GM21447 (cell line): ENCODE measurements around the gene MRPL3.

Experiments
- ATAC-seq: cut with Tn5 transposase; IDR thresholded peaks from one replicate; pipeline ENCODE4 v1.9.1; 2021; ENCODE audit not compliant: unreplicated experiment

The MRPL3 gene

GRCh38 chr3:131502530-131503319, at the start of gene MRPL3:
MRPL3 (minus strand) TSS chr3:131502971; CDS start chr3:131502821, 150 bp downstream.
- ATAC-seq: peak; percentile 97

- ATAC-seq: no peak
These were observed 49.0 kb upstream of the MRPL3 start for GRCh38 chr3:131551761-131552160.

DNA sequence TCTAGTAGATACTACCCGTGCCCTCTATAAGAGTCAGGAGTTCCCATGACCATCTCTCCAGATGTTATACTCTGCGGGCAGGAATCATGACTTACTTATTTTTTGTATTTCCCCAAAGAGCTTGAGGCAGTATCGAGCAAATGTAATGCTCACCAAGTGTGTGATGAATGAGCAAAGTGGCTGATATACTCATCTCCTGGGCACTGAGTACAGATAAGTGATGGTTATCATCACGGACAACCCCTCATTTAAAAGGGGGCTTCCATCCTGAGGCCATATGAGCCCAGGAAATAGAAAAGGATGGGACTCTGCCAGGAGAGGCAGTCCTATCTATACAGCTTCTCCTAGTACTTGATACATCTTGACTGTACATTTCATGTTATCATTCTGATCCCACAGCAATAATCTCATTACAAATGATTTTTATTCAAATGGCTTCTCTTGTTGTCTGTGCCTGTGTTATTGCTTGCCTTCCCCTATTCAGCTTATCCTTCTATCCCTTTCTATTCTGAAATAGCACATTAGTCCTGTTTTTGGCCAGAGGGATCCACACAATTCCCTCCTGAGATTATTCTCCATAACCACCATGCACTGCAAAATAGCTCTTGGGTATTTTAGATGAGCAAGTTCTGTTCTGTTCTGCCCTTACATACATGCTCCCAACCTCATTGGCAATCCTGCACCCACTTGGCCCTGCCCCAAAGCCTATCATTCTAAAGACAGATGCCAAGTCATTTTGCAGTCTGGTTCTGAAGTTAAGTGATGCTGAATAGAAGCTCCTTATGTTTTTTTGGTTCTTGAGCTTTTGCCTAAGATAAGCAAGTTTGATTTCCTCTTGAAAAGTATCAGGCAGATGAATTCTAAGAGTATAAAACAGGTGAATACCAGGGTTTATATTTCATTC, 48.0 kb upstream of the MRPL3 start:
- ATAC-seq: no peak

GRCh38 chr3:131549340-131549739, 46.6 kb upstream of the MRPL3 start:
- ATAC-seq: no peak

- no peak for ATAC-seq
These were observed 44.8 kb upstream of the MRPL3 start for GRCh38 chr3:131547585-131547984.

GRCh38 chr3:131546441-131546840, 43.7 kb upstream of the MRPL3 start:
- no peak for ATAC-seq

DNA sequence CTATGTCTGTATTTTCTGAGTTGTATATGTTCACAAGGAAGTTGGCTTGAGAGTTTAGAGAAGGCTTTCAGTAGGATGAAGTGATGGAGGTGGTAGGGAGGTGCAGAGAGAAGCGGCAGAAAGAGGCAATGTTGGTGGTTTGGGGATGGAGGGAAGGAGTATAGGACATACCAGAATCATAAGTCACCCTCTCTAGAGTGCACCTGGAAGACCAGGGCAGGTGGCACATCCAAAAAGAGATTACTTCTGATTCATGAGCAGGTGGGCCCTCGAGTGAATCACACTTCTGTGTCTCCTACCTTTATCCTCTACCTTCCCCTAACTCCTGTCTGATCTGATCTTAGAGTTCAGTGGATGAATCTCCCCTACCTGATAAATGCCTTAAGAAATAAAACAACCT, 41.8 kb upstream of the MRPL3 start:
- ATAC-seq: no peak

DNA sequence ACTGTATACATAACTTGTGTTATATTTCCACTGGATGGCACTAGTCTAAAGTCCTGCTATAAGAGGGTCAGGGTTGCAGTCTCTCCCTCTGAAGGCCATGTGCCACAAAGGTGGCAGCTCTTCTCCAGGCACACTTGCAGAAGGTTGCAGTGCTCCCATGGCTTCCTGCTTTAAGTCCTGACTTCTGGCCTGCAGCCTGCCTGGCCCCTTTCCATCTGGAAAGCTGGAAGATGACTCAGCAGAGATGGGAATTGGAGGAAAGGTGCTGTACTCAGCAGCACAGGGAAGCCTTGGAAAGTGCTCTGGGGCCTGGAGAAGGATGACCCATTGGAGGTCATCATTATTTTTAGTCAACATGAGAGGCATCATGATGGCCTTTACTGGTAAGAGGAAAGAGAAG, 40.9 kb upstream of the MRPL3 start:
- no peak for ATAC-seq

GRCh38 chr3:131541288-131541687, 38.5 kb upstream of the MRPL3 start:
- no peak for ATAC-seq

DNA sequence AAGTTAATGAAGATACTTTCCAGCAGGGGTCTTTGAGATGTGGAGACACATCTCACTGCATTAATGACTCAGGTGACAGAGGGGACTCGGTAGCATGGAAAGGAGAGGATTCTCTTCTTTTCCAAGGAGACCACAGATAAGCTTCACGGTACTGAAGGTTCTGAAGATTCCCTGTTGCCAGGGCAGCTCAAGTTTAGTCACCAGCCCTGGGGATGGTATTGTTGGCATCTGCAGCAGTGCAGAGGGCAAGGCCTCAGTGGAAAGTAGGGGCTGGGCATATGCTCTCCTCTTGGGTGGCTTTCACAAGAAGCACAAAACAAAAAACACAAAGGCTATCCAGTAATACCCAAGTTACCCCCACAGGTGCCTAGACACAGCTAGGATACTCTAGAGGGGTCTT, 38.0 kb upstream of the MRPL3 start:
- no peak for ATAC-seq

- ATAC-seq: no peak
These were observed 37.4 kb upstream of the MRPL3 start for GRCh38 chr3:131540143-131540542.

GRCh38 chr3:131538968-131539367, 36.2 kb upstream of the MRPL3 start:
- no peak for ATAC-seq

DNA sequence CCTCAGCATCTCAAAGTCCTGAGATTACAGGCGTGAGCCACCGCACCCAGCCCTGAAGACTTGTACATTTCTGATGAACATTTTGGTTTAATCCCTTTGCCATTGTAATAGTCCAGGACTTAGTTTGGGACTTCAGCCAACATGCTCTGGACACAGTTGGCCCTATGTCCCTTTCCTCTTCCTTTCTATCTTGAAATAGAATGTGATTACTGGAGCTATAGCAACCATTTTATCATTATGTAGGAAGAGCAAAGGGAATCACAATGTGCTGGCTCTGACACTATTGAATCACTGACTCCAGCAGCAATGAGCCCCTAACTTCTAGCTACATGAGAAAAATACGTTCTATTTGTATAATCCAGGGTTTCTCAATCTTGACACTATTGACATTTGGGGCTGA, 34.8 kb upstream of the MRPL3 start:
- ATAC-seq: no peak

DNA sequence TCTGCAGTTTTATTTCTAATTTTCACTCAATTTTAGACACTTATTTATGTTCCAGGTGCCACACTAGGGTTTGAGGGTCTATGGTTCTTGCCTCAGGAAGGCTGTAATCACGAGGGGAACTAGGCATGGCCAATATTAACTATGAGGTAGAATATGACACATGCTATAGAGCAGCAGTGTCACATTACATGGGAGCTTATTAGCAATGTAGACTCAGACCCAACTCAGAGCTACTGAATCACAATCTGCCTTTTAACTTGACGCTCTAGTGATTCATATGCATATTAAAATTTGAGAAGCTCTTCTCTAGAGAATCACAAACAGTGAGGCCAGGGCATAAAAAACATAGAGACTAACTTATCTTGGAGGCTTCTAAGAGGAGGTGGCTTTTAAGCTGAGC, 32.8 kb upstream of the MRPL3 start:
- ATAC-seq: no peak

DNA sequence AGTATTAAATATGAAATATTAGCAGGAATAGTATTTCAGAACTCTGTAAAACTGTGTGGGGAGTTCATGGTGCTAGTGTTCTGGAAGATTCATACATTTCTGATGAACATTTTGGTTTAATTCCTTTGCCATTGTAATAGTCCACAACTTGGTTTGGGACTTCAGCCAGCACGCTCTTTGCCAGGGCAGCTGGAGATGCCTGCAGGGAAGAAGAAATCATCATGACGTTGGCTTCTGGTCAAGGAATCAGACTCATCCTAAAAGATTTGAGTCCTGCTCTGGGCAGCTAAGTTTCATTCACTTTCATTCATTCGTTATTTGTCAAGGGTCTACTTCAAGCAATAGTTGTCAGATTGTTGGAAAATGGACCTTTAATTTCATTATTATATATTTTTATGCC, 32.4 kb upstream of the MRPL3 start:
- no peak for ATAC-seq

DNA sequence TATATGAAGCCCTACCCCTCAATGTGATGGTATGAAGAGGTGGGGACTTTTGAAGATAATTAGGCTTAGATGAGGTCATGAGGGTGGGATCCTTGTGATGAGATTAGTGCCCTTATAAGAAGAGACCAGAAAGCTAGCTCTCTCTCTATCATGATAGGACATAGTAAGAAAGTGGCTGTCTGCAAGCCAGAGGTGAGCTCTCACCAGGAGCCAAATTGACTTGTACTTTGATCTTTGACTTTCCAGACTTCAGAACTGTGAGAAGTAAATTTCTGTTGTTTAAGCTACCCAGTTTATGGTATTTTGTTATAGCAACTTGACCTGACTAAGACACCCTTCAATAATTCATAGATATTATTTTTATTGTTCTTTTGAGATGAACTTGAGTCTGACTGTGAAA, 29.9 kb upstream of the MRPL3 start:
- ATAC-seq: no peak

DNA sequence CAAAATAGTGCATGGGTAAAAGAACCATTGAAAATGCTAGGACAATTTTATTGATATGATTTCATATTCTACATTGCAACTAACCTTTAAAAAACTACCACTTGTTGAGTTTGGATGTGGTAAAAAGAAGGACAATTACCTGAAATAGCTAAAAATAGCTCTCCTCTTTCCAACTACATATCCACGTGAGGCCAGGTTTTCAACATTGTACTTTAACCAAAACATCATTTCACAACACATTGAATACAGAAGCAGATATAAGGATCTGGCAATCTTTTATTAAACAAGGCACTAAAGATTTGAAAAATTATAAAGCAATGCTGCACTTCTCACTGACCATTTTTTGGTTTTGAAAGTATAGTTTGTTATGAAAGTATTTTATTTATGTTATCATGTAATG, 28.1 kb upstream of the MRPL3 start:
- no peak for ATAC-seq

GRCh38 chr3:131530388-131530787, 27.6 kb upstream of the MRPL3 start:
- ATAC-seq: no peak

DNA sequence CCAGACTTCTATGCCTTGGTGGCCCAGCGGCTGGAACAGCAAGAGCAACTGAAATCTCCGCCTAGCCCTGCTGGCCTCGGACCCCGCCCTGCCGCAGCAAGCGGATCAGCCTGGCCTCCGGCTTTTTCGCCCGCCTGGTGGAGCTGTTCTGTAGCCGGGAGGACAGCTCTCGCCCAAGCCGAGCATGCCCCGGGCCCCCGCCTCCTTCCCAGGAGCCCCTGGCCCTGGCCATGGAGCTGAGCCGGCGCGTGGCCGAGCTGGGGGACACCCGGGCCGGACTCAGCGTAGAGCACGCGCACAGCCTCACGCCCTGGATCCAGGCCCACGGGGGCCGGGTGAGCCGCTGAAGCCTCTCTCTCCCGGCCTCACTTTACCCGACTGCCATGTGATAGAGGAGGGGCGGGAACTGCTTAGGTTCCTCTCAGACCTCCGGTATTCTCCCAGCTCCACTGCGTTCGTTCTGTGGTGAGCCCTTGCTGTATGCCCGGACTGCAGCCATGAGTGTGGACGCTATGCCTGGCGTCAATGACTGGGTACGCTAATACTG, 24.1 kb upstream of the MRPL3 start:
- no peak for ATAC-seq

DNA sequence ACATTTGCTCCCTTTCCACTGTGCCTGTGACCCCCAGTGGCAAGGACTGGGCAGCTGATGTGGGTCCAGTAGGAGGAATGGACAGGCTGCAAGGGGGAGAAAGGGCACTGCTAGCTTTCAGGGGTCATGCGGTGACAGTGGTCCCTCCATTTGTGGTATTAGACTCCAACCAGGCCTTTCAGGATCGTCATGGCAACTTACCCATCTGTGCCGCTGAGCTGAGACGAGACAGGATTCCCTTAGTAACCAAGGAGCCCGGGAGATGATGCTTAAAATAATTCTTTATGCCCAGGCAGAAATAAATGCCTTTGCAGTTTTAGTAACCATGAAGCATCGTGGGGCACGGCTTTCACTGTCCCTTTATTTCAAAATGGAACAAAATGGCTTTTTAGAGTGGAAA, 15.9 kb upstream of the MRPL3 start:
- ATAC-seq: no peak

DNA sequence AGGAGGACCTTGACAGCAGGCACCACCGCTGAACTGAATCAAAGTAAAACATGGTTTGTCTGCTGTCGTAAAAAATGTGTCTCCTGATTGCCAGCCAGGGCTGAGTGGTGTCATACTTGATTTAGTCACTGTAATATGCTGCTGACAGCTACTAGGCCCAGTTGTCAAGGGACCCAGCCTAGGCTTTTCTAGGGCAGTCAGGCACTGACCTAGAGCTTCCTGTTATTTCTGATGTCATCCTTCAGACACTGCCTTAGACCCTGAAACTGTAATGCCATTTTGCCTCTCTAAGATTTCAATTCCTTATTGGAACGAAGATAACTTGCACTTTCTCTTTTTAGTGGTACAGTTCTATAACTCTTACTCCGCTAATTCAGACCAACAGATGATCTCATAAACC, 2.6 kb upstream of the MRPL3 start:
- ATAC-seq: no peak

DNA sequence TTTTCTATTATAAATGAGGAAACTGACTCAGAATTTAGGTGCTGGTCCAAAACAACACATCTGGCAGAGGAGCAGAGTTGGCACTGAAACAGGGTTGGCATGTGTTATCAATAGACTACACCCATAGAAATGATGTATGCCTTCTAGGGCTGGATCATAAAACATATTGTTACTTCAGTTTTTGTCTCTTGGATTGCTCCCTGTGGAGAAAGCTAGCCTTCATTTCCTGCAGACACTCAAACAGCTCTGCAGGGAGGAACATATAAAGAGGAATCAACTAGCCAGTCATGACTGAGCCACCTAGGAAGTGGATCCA, 507 bp upstream of the MRPL3 start:
- peak; percentile 7 for ATAC-seq
